ENCODE results near the gene LIMS2. TPM values are rescaled to one million over a fixed set of nuclear protein-coding genes. Genes with fewer than 3 reads are reported as not detected.

The LIMS2 gene
- total and polyA plus RNA-seq, 2 of the 8 experiments (the other 6 are each of a cell fraction or from before 2014, with no cell fraction given): 3.3 to 4.8 TPM

GRCh38 chr2:127695491-127696472, 20.5 kb upstream of the LIMS2 start (continued):
- TF ChIP-seq CHD7 (IDR thresholded peaks at IDR 0.05; ENCODE audit: insufficient replicate concordance, low read length): no peak
- no peak for TF ChIP-seq POLR2AphosphoS5 (IDR thresholded peaks at IDR 0.05; ENCODE audit: low read depth, low read length)
- TF ChIP-seq JUND (IDR thresholded peaks at IDR 0.05; ENCODE audit: low read length): no peak
- TF ChIP-seq ATF2 (IDR thresholded peaks at IDR 0.05; ENCODE audit: low read length): no peak
- no peak for TF ChIP-seq BACH1 (IDR thresholded peaks at IDR 0.05; ENCODE audit: low read length)
- no peak for TF ChIP-seq CHD1 (IDR thresholded peaks at IDR 0.05; ENCODE audit: low read depth, low read length)
- TF ChIP-seq HDAC2 (IDR thresholded peaks at IDR 0.05; ENCODE audit: borderline replicate concordance in 1 of 2, low read depth in 2 of 2, low read length in 2 of 2): 0 out of 4 replicates have a peak, but pooled peaks have one; percentile 35 to 70
